Measurements from ENCODE around the gene OR14A2.
"Not testable (repeated sequence)": the region's sequence is repeated elsewhere in the genome, so short reads cannot be mapped to it uniquely, and the experiment has no call there.

The OR14A2 gene

DNA sequence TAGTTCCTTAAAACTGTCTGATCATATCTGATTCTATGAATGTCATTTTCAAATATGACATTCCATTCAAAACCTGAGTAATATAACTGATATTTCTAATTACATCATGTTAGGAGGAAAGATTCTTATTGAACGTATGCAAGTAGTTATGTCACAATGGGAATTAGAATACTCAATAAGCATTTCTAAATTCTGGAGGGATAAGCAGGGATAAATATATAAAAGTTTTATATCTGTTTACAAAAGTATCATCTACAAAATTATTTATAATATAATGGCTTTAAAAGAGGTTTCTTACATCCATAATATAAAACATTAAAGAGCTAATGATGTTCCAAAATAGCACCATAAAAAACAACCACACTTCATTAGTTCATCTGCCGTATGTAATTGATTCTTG is at the start of gene OR14A2:
TSS of gene OR14A2 (minus strand) at position 101 of the 400 bp plus-strand sequence.
- no peak for FAIRE-seq

DNA sequence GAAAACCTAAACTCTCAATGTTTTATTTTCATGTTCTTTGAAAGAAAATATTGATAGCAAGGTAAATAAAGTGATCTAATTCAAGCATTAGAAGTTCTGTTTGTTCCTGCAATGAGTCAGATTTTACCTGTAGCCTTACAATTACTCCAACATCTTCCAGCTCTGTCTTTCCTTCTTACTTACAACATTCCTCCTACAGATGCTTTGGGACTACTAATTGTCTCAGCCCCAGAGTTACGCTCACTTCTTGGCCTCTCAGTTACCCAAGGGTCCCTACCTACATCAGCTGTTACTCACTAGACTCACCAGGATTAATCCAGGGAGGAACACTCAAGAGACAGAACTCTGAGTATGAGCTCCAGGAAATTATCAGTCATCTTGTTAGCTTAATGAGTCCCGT is 49.6 kb upstream of the OR14A2 start:
- no peak for FAIRE-seq

DNA sequence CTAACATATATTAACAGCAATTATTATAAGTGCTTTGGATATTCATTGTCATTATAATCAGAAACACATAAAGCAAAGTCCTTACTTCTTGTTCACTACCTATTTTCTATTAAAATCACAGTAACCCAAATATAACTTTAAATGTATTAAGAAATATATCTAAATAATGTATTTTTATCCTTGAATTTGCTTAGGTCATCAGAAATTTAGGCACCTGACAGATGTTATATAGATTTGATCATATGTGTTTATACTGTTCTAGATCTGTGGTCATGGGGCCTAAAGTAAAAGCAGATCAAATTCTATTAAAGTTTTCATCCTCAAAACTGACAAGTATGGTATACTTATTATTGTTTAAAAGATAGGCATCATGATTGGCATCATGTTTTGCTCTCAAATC is 21.7 kb upstream of the OR14A2 start:
- FAIRE-seq, result no peak

DNA sequence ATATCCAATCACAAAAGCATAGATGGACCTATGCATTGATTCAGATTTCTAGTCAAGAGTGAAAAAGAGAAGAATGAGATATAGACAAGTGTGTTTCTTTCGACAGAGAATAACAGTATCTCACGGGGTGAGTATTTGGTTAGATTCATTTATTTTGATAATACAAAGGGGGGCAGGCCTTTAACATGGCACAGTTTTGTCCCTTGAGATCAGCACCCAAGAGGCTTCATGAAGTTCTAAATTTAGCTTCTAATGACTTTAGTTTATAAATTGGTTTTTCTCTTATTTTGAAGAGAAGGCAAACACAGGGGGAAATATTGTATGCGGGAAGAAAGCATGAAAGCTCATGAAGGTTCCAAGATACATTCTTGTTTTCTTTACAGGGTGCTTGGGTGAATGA is 12.5 kb upstream of the OR14A2 start, which contains the start of gene OR1C1:
TSS of gene OR1C1 (minus strand) at position 101 of the 400 bp plus-strand sequence. CDS start 2,150 bp downstream, outside the sequence.
- FAIRE-seq, result no peak

DNA sequence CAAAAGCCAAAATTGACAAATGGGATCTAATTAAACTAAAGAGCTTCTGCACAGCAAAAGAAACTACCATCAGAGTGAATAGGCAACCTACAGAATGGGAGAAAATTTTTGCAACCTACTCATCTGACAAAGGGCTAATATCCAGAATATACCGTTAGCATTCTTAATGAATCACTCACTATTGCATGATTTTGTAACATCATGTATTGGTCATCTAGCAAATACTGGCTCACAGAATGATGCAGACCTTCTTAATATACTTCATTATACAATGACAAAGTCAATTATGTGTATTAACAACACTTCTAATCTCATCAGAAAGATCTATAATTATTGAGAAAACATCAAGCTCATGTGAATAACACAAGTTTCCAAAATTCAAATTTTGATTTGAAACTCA is 6.4 kb upstream of the OR14A2 start:
- FAIRE-seq, result not testable (repeated sequence)

DNA sequence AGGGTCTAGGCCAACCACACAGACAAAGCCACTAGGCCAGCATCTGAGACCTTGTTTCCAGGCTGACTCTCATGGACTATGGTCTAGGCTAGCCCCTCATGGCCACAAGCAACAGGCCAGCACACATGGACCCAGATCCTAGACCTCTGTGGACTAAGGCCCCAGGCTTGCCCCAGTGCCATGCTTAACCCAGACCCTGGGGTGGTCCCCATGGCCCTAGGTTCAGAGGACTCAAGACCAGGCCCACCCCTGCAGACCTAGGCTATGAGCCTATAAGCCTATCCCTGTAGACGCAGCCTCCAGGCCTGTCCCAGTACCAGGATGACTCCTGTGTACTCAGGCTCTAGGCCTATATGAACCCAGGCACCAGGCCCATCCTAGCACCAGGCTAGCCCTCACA is 1.9 kb upstream of the OR14A2 start:
- FAIRE-seq, result no peak

DNA sequence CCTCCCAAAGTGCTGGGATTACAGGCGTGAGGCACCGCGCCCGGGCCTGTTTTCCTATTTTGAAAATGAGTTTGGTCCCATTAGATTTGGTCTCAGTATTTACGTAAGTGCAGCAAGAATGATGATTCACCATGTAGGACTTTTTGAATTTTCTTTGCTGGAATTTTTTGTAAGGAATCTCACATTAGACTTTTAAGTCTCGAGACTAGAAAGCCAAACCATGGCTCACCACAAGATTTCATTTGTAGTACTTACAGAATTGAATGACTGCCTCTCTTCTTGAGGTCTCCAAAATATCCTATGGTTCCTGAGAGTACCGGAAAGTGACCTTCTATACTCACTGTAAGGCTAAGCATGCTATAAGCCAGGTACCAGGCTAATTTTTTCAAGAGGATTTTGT is 325 bp downstream of the OR14A2 start:
- FAIRE-seq, result no peak

DNA sequence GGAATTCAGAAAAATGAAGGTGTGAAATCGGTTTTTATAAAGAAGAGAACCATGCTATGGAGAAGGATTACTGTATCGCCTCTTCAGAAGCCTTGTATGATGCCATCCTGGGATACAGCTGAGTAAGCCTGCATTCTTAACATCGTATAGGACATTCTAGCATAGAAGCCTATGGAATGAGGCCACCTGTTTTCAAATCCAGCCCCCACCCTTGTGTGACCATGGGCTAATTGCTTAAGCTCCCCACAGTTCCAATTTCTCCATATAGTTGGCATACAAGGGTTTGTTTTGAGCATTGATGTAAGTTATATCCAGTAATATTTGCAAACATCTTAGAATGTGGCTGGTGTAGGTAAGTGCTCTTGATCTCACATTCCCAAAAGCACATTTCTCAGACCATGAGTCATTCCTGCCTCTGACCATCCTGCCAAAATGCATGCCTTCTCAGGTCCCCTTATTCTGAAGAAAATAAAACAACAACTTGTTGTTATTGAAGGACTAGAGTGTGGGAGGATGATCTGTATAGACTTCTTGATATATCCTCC is 1.5 kb downstream of the OR14A2 start:
- no peak for FAIRE-seq

DNA sequence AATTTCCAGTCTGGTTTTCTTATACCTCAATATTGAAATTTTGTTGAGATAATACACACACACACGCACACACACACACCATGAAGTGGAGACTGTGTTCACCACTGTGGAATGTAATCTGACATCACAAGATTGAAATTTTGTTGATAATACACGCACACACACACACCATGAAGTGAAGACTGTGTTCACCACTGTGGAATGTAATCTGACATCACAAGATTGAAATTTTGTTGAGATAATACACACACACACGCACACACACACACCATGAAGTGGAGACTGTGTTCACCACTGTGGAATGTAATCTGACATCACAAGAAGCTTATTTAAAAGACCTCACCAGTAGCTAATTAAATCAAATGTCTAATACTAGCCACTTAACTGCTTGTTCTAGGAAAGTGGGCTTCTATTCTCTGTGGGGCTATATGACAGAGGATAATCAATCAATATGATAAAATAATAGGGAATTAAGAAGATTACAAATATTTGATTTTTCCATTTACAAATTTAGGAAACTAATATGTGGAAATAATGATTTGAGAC is 5.7 kb downstream of the OR14A2 start:
- not testable (repeated sequence) for FAIRE-seq

DNA sequence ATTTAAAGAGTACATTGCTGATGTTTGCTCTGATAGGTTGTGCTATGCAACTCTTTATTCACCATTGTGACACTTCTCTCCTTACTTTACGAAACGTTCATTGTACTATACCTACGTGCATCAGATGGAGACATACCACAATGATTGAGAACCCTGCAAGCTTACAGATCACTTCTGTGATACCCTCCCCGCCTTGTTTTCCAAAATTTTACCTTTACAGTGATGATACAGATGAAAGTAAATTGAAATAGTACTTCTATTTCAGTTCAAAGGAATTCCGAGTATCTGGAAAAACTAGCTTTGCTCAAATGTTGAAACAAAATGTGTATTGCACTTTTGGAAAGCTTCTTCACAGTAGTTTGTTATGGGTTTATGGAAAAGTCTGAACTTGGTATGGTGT is 6.2 kb downstream of the OR14A2 start:
- FAIRE-seq, result no peak

DNA sequence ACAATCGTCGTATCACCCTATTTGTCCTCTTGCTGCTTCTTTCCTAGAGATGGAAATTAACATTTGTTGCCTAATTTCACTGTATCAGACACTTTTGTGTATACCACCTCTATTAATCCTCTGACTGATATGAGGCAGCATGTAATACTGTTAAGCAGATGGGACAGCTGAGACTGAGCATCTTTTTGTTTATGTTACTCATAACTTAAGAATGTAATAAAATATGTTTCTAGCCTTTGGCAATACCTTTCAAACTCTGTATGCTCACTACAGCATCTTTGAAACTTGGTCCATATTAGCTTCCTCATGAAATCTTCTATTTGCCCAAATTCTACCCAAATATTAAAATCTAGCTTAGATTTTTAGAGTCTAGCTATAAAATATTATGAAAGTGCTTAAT is 7.2 kb downstream of the OR14A2 start:
- no peak for FAIRE-seq

DNA sequence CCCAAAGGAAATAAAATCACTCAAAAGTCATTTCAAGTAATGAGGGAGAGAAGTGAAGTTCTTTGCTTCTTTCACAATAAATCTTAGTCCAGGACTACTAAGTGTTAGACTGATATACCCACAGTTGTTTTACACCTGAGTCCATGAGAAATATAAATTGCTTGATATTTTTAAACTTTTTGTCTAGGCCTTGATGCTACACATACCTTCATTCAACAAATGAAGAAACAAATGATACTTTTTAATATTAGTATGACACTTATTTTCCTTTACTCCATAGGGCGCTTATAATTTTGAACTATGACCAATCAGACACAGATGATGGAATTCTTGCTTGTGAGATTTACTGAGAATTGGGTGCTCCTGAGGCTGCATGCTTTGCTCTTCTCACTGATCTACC is 9.6 kb downstream of the OR14A2 start, which contains the start of gene OR14K1:
TSS of gene OR14K1 (plus strand) at position 301 of the 400 bp plus-strand sequence. CDS start at position 301, 0 bp downstream.
- no peak for FAIRE-seq

DNA sequence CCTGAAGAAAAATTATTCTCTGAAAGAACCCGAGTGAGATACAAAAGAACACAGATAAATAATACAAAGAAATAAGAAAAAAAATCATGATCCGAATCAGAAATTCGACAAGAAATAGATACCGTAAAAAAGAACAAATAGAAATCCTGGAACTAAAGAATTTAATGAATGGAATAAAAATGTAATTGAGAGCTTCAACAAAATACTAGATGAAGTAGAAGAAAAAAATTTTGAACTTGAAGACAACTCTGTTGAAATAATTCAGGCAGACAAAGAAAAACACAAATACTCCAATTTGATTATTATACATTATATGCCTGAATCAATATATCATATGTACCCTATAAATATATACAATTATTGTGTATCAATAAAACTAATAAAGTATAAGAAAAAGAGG is 26.7 kb downstream of the OR14A2 start:
- FAIRE-seq, result peak; percentile 16

DNA sequence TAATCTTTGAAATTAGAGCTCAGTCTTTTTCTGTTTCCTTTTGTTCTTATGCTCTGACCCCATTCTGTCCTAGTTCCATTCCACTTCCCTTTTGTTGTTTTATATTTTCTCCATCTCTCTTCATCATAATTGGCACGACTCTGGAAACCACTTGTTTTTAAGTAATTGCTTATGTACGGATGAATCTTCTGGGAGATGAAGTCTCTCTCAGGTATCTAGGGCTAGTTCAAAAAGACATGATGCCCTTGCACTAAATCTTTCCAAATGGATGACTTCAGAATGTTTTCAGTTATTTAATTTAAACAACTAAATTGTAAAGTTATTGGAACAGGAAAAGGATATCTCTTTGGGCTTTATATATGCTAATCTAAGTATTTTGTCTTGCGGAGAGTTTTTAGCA is 31.4 kb downstream of the OR14A2 start, which contains the start of gene OR6F1:
TSS of gene OR6F1 (minus strand) at position 101 of the 400 bp plus-strand sequence. CDS start 3,891 bp downstream, outside the sequence.
- no peak for FAIRE-seq

DNA sequence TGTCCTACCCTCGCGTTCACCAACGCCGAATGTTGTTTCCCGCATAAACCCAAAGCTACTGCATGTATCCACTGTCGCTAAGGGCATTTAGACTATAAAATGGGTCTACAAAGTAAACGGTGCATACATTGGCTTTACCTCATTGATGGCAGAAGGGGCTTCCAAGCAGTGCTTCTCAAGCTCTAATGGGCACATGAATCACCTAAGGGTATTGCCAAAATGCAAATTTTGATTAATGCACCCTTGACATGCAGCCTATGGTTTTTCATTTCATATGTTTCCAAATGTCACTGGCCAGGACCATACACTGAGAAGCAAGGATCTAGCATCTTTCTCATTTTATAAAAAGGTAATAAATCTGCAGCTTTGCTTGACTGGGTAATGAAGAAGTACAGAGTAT is 34.2 kb downstream of the OR14A2 start:
- FAIRE-seq, result no peak

DNA sequence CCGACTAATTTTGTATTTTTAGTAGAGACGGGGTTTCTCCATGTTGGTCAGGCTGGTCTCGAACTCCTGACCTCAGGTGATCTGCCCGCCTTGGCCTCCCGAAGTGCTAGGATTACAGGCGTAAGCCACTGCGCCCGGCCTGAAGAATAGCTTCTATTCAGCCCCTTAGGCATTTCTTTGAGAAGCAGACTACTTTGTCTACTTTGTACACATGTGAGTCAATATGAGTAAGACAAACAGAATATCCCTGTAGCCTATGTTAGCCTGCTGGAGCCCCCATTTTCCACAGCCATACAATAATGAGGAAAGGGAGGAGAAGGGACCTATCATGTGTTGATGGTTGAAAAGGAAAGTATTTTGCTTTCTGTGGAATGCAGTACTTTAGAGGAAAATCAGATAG is 37.3 kb downstream of the OR14A2 start:
- not testable (repeated sequence) for FAIRE-seq

DNA sequence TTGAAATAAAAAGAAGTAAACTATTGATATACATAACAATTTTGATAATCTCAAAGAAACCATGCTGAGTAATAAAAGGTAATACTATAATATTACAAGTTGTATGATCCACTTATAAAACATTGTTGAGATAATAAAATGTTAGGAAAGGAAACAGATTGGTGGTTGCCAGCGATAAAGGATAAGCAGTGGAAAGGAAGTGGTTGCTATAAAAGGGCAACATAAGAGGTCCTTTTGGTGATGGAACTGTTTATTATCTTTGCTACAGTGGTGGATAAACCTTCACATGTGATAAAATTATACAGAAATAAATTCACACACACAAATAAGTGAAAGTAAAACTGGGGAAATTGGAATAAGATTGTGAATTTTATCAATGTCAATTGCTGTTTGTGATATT is 46.6 kb downstream of the OR14A2 start:
- no peak for FAIRE-seq

DNA sequence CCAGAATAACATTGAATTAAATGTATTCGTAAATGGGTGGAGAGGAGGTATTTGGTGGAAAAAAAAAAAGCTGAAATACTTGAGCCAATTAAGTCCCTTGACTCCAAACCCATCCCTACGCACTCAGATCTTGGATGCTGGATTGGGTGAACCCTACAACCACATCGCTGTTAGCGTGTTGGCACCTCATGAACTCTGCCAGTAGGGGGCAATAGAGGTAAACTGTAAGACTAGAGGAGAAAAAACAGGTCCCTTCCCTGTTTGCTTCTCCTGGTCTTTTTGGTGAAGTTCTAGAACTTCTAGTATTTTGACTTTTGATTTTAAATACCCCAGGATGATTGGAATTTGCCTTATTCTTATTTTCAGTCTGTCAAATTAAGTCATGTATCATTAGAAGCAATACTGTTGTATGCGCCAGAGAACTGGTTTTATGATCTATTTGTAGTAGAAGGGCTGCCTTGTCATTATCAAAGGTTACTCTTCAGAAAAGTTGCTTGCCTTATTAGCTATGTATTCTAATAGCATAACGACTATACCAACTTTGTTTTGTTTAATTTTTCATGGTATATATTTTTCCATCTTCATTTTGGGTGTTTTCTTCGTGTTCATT is 66.5 kb downstream of the OR14A2 start:
- FAIRE-seq, result peak; percentile 83

DNA sequence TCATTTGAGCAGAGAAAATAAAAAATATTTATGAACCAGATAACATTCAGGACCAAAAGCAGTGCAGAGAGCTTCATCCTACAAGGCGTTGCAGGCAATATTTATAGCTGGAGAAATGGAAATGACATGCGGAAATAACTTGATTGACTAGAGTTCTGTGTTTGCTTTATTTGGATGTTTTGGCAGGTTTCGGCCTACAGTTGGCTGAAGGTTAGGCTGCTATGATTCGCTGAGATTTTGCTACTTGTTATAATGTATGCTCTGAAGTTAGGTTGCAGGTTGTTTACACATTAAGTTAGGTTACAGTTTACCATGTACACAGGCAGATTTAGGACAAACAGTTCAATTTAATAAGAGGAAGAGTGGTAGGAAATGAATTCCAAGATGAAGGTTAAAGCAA is 67.8 kb downstream of the OR14A2 start:
- no peak for FAIRE-seq

DNA sequence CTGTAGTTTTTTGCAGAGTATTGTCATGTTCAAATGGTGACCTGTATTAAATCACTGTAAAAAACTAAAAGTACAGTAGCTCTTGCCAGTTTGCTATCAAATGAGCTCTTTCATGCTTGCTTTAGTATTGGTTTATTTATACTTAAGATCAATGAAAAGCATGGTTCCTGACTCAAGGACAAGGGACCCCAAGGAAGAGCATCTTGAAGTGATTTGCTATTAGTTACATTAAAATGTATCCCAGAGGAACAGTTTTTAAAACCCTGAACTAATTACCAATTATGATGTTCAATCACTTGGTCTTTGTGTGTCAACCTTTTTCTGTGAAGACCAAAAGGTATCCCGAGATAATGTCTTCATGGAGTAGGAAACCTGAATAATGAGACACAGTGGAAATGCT is 68.3 kb downstream of the OR14A2 start, which contains the start of gene OR13G1:
TSS of gene OR13G1 (minus strand) at position 101 of the 400 bp plus-strand sequence. CDS start 6,698 bp downstream, outside the sequence.
- no peak for FAIRE-seq
